Sigmoid colon (tissue), 7 donors: ENCODE measurements around the gene CNTN1. TPM values are rescaled to one million over a fixed set of nuclear protein-coding genes. Genes with fewer than 3 reads are reported as not detected.

Experiments used
- DNase-seq: peaks from one replicate; pipeline ENCODE4 v3.0.0-alpha.2; 2019
- H3K27ac ChIP-seq, 4 donors: fragments of 200-600 bp; sonication (generic); one replicate each; pipeline ENCODE4 v1.5.1; 2016 to 2019; ENCODE audit warnings: mild to moderate bottlenecking in 1 of 4
- H3K27me3 ChIP-seq, 3 donors: fragments of 200-600 bp; sonication (generic); one replicate each; pipeline ENCODE4 v1.5.1; 2019; ENCODE audit warnings: mild to moderate bottlenecking in 1 of 3
- H3K36me3 ChIP-seq, 4 donors: fragments of 200-600 bp; sonication (generic); one replicate each; pipeline ENCODE4 v1.5.1; 2016 to 2019
- H3K4me1 ChIP-seq, 4 donors: fragments of 200-600 bp; sonication (generic); one replicate each; pipeline ENCODE4 v1.5.1; 2017 to 2019
- H3K4me3 ChIP-seq, 4 donors: fragments of 200-600 bp; sonication (generic); one replicate each; pipeline ENCODE4 v1.5.1; 2017 to 2019; ENCODE audit warnings: mild to moderate bottlenecking in 2 of 4, moderate library complexity in 1 of 4
- H3K9me3 ChIP-seq, 4 donors: fragments of 200-600 bp in 3 of 4; sonication (generic) in 3 of 4; one replicate each; pipeline versions ENCODE4 v1.5.1 to v1.6.1; 2013 to 2019
- EP300 ChIP-seq, 4 donors: sonication (generic); formaldehyde crosslinking; IDR thresholded peaks; one replicate each; pipeline ENCODE4 v1.6.1; 2017; ENCODE audit warnings: antibody characterized with exemption in 4 of 4
- POLR2A ChIP-seq, 2 donors: fragments of 450-650 bp; IDR thresholded peaks; one replicate each; pipeline ENCODE4 v1.6.1; 2016; ENCODE audit warnings: antibody characterized with exemption in 2 of 2, mild to moderate bottlenecking in 2 of 2, moderate library complexity in 2 of 2
- POLR2AphosphoS5 ChIP-seq, 4 donors: sonication (generic); formaldehyde crosslinking; IDR thresholded peaks; one replicate each; pipeline ENCODE4 v1.6.1; 2017; ENCODE audit warnings: antibody characterized with exemption in 4 of 4
- WGBS, 2 donors: extraction: QIAGEN DNeasy Blood & Tissue Kit; methylation state at CpG; one replicate each; pipeline ENCODE4 v1.1.7; 2013; 5-methylcytosine and 5-hydroxymethylcytosine counted together
- intact Hi-C: fragments of 100-400 bp; cut with DNase I; formaldehyde crosslinking; loops from one replicate; pipeline ENCODE4 v1.15.1; 2023
- polyA plus RNA-seq, 3 donors: library from polyadenylated mRNA; stranded (reverse); fragments of 200-250 nt; gene quantifications; one replicate each; pipeline ENCODE4 v1.2.3, GENCODE V29; 2013
- total RNA-seq, 4 donors: library from RNA; depleted of rRNA; stranded (reverse); fragments of >200 nt; gene quantifications; one replicate each; pipeline ENCODE4 v1.1.0, GENCODE V29; 2016
- TF ChIP-seq, protein P1 (sequence below), 4 experiments: fragments of 450-650 bp in 3 of 4; fragments of 200-600 bp in 1 of 4; IDR thresholded peaks; one replicate each; pipeline ENCODE4 v1.5.1; 2016 to 2019; ENCODE audit warnings: antibody characterized with exemption in 4 of 4, mild to moderate bottlenecking in 3 of 4, moderate library complexity in 2 of 4
- donor health status: healthy with polysubstance abuse.
- donor health status: Bipolar disorder and iron deficiency.
- donor health status: healthy.

The CNTN1 gene
- total and polyA plus RNA-seq, 7 donors = 0.46 to 23.2 (median 5.9) TPM

- WGBS, 2 donors = 64 to 89% methylated on average over 2 of the region's 2 CpGs
- H3K36me3 ChIP-seq = no peaks in the 10 kb centered on the region
- H3K27me3 ChIP-seq = no peaks in the 10 kb centered on the region
- no peaks in the 10 kb centered on the region for H3K9me3 ChIP-seq
- peaks cover 0 to 8% (median 0%) of the 10 kb centered on the region in 4 donors for H3K4me1 ChIP-seq
- H3K4me3 ChIP-seq = no peak overlapping the region
- H3K27ac ChIP-seq = no peak overlapping the region
- intact Hi-C loops = no loop called here
- TF ChIP-seq, protein P1, sequence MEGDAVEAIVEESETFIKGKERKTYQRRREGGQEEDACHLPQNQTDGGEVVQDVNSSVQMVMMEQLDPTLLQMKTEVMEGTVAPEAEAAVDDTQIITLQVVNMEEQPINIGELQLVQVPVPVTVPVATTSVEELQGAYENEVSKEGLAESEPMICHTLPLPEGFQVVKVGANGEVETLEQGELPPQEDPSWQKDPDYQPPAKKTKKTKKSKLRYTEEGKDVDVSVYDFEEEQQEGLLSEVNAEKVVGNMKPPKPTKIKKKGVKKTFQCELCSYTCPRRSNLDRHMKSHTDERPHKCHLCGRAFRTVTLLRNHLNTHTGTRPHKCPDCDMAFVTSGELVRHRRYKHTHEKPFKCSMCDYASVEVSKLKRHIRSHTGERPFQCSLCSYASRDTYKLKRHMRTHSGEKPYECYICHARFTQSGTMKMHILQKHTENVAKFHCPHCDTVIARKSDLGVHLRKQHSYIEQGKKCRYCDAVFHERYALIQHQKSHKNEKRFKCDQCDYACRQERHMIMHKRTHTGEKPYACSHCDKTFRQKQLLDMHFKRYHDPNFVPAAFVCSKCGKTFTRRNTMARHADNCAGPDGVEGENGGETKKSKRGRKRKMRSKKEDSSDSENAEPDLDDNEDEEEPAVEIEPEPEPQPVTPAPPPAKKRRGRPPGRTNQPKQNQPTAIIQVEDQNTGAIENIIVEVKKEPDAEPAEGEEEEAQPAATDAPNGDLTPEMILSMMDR (IDR thresholded peaks at IDR 0.05) = no peak
- no peak for TF ChIP-seq POLR2AphosphoS5 (IDR thresholded peaks at IDR 0.05)
- no peak for DNase-seq
These were observed 78.5 kb downstream of the CNTN1 start for GRCh38 chr12:40770781-40771180.

GRCh38 chr12:40775661-40776060 lies 83.4 kb downstream of the CNTN1 start:
- TF ChIP-seq, protein P1 (IDR thresholded peaks at IDR 0.05) = no peak
- no peak for TF ChIP-seq EP300 (IDR thresholded peaks at IDR 0.05)
- TF ChIP-seq POLR2AphosphoS5 (IDR thresholded peaks at IDR 0.05) = no peak
- TF ChIP-seq POLR2A (IDR thresholded peaks at IDR 0.05) = no peak

DNA sequence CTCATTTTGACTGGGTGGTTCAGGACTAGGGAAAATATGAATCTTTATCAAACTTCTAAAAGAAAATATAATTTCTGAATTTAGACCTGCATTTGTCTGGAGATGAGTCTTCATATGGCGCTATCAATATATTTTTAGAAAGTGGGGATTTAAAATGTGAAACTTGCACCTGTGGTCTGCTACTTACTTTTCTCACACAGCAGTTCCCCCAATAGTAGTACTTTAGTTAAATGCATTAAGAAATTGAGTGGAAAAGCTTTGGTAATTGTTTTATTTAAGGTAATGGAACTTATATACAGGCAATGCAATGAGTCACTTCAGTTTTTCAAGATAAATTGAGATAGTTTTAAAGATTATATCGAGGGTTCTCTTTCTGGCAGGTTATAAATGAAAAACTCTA lies 91.9 kb downstream of the CNTN1 start:
- intact Hi-C loops = no loop called here
- Histone ChIP-seq H3K4me1 (no peaks in the 10 kb centered on the region), H3K36me3 (no peaks in the 10 kb centered on the region), H3K27me3 (no peaks in the 10 kb centered on the region), H3K4me3 (no peak overlapping the region), H3K9me3 (no peaks in the 10 kb centered on the region), H3K27ac (no peak overlapping the region)
- DNase-seq = no peak
- 80 to 85% methylated on average over 2 of the region's 2 CpGs for WGBS, 2 donors
- TF ChIP-seq EP300 (IDR thresholded peaks at IDR 0.05) (no peak), POLR2AphosphoS5 (IDR thresholded peaks at IDR 0.05) (no peak)

More at GRCh38 chr12:40775661-40776060, 83.4 kb downstream of the CNTN1 start:
- no peaks in the 10 kb centered on the region for H3K27me3 ChIP-seq
- H3K36me3 ChIP-seq = no peaks in the 10 kb centered on the region
- no peak overlapping the region for H3K27ac ChIP-seq
- 76 to 81% methylated on average over 2 of the region's 2 CpGs for WGBS, 2 donors
- intact Hi-C loops = no loop called here
- H3K4me3 ChIP-seq = no peak overlapping the region
- no peak for DNase-seq
- no peaks in the 10 kb centered on the region for H3K9me3 ChIP-seq
- H3K4me1 ChIP-seq = no peaks in the 10 kb centered on the region

DNA sequence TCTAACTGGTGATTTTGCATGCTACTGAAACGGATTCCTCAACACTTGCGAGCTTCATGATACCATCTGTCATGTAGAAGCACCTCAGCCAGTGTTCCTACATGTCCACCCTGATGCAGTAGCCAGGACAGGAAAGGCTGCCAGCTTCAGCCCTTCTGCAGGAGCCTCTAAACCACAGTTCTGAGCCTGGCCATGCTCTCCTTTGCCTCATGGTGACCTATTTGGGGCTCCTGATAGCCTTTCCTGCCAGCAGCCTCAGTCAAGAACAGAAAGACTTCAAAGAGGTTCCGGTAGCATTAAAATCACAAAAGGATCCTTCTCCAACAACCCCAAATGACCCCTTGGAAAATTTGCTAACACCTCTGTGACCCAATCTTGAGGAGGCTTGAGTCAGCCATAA lies 96.0 kb downstream of the CNTN1 start:
- intact Hi-C loops = no loop called here
- no peaks in the 10 kb centered on the region for H3K27me3 ChIP-seq
- TF ChIP-seq POLR2AphosphoS5 (IDR thresholded peaks at IDR 0.05) (no peak), POLR2A (IDR thresholded peaks at IDR 0.05) (no peak), EP300 (IDR thresholded peaks at IDR 0.05) (no peak)
- TF ChIP-seq, protein P1 (IDR thresholded peaks at IDR 0.05) = no peak
- H3K4me1 ChIP-seq = no peaks in the 10 kb centered on the region
- H3K36me3 ChIP-seq = no peaks in the 10 kb centered on the region
- no peak for DNase-seq
- 79 to 82% methylated on average over 3 of the region's 3 CpGs for WGBS, 2 donors
- no peak overlapping the region for H3K4me3 ChIP-seq
- H3K9me3 ChIP-seq = no peaks in the 10 kb centered on the region
- no peak overlapping the region for H3K27ac ChIP-seq

GRCh38 chr12:40792792-40793386 lies 100.7 kb downstream of the CNTN1 start:
- Histone ChIP-seq H3K4me3 (no peak overlapping the region), H3K36me3 (no peaks in the 10 kb centered on the region), H3K27me3 (no peaks in the 10 kb centered on the region), H3K9me3 (no peaks in the 10 kb centered on the region), H3K27ac (no peak overlapping the region), H3K4me1 (no peaks in the 10 kb centered on the region)
- intact Hi-C loops = no loop called here
- 44 to 65% methylated on average over 5 of the region's 5 CpGs for WGBS, 2 donors
- no peak for DNase-seq
- TF ChIP-seq EP300 (IDR thresholded peaks at IDR 0.05) = no peak

GRCh38 chr12:40793471-40793870 lies 101.2 kb downstream of the CNTN1 start:
- 74 to 76% methylated on average over 1 of the region's 1 CpG for WGBS, 2 donors
- Histone ChIP-seq H3K27ac (no peak overlapping the region), H3K36me3 (no peaks in the 10 kb centered on the region), H3K27me3 (no peaks in the 10 kb centered on the region), H3K4me3 (no peak overlapping the region), H3K4me1 (no peaks in the 10 kb centered on the region), H3K9me3 (no peaks in the 10 kb centered on the region)
- no peak for TF ChIP-seq EP300 (IDR thresholded peaks at IDR 0.05)
- no peak for TF ChIP-seq POLR2A (IDR thresholded peaks at IDR 0.05)
- no peak for TF ChIP-seq POLR2AphosphoS5 (IDR thresholded peaks at IDR 0.05)
- TF ChIP-seq, protein P1 (IDR thresholded peaks at IDR 0.05) = no peak
- DNase-seq = no peak
- intact Hi-C loops = no loop called here
